GM21423 (cell line): ENCODE data around the gene CLEC2D.
"Not testable (repeated sequence)": the region's sequence is repeated elsewhere in the genome, so short reads cannot be mapped to it uniquely, and the experiment has no call there.

Experiments
- ATAC-seq: cut with Tn5 transposase; IDR thresholded peaks from one replicate; pipeline ENCODE4 v1.9.1; 2021; ENCODE audit warnings: mild to moderate bottlenecking, moderate library complexity; ENCODE audit not compliant: unreplicated experiment

The CLEC2D gene

DNA sequence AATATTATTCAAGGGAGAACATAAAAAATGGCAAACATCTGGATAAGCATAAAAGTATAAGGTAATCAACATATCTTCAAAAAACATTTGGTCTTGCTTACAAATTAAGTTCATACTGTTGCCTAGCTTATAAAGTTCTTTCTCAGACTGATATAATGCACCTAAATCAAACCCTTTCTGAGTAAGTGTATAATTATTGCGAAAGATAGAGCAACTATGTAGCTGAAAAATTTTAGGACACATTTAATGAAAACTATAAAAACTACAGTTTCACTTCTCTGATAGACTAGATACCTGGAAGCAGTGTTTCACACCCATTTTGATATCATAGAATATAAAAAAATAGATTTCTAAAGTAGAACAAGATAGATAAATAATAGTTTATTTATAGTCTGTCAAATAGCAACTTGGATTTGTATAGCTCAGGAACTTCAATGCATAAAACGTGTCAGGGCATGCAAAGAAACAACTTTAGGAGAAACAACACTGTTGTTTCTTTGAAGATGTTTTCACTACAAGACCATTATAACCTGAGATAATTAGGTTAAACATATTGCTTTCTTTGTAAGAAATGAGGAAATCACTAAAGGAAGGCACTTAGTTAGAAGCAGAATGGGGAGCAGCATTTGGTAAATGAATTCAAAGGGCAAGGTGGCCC lies 55.8 kb downstream of the CLEC2D start:
- no peak for ATAC-seq

DNA sequence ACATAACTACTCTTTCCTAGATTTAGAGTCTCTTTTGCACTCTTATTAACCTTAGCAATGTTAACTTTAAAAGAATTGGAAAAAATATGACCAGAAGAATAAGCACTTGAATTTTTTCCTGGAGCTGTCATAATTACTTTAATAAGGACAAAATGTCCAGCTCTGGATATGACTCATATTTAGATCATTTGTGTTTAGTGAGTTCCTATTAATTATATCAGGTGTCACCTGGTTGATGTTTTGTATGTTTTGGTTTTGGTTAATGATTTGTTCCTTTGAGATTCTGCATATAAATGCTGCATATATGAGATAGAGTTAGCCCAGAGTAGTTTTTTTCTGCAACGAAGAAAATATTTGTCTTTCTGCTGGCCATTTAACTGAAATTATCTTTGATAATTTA lies 58.3 kb downstream of the CLEC2D start:
- ATAC-seq, result no peak

DNA sequence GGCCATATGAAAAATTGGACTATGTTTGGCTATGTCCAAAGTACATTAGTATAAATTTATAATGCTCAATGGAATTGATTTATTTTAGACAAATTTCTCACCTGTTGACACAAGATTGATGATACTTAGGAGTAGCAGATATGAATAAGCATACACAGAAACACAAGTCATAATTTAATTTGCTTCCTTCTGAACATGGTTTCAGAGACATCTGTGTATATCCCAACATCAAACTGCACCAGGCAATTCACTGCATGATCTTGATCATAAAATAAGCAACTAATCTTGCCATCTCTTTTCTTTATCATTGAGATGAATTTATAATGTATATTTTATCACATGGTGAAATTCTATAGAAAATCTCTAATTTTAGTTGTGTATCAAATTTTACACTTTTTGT lies 59.6 kb downstream of the CLEC2D start:
- no peak for ATAC-seq

DNA sequence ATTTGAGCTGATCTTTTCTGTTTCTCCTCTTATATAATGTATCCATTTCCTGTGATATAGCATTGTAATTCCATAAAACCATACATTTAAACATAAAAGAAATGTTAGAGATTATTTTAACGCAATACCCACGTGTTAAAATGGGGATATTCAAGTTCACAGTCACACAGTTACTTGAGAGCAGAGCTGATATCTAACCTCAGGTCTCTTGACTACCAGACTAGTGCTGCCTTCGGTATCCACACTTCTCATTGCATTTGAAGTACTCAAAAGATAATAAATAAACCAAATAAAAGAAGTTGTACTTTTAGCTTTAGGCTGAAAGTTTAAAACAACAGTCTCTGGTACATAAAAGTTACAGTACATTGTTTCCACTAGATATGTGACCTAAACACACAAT lies 60.5 kb downstream of the CLEC2D start:
- no peak for ATAC-seq

DNA sequence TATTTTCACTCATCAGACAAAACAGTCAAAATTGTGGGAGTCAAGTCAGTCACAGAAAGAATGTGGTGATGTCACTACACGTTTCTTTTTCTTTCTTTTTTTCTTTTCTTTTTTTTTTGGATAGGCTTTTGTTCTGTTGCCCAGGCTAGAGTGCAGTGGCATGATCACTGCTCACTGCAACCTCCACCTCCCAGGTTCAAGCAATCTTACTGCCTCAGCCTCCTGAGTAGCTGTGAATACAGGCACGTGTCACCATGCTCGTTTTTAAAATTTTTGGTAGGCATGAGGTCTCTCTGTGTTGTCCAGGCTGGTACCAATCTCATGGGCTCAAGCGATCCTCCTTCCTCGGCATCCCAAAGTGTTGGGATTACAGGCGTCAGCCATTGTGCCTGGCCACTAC lies 61.1 kb downstream of the CLEC2D start:
- no peak for ATAC-seq

DNA sequence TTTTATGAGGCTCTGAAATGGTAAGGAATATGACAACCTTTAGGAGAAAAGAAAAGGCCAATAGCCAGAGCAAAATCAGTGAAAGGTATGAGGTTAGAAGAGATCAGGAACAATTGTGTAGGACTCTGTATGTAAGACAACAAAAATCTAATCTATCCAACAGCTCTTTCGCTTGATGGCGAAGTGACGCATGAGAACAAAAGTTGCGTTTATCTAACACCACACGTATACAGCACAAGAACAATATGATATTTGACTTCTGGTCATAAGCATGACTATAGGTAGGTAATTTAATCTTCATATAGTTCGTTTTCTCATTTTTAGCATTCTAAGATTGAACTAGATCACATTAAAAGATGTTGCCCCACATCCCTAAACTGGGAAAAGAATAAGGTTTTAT lies 61.9 kb downstream of the CLEC2D start:
- no peak for ATAC-seq

DNA sequence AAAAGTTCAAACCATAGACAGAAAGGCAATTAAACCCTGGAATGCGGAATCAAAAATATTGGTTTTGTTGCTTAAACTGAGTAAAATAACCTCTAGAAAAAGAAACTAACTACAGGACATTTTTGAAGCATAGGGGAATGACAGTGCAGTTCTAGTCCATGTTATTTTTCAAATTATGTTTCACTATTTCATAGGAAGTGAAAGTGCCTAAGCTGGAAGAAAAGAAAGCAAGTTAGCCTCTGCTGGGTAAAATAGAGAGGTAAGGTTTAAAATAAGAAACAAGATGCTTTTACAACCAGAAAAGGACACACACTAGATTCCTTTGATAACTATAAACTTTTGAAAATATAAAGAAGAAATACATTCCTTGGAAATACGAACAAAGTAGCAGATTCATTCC lies 62.3 kb downstream of the CLEC2D start:
- peak; percentile 31 for ATAC-seq

DNA sequence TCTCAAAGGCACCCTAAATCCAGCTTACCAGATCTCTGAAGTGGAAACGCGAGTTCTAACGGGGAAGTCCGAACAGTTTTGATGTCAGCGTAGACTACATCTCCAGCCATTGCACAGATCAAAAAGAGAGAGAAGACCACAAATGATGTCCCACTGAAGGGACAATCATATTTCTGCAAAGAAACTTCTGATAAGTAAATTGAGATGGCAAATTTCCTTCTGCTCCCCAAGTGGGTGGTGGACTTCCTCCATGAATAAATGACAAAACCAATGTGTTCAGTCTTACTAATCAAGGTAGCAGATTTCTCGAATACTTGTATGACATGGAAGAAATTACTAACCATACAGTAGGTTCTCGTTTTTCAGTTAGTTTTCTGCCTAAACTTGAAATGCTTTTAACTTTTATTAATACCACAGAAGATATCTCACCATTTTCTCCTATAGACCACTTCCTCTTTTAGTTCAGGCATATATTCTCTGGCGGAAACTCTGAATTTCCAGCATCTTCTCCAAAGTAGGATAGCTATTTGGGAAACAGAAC lies 63.5 kb downstream of the CLEC2D start, which contains the start of gene CLECL1:
CLECL1 (minus strand) TSS at position 177 of the 541 bp plus-strand sequence.
- no peak for ATAC-seq

DNA sequence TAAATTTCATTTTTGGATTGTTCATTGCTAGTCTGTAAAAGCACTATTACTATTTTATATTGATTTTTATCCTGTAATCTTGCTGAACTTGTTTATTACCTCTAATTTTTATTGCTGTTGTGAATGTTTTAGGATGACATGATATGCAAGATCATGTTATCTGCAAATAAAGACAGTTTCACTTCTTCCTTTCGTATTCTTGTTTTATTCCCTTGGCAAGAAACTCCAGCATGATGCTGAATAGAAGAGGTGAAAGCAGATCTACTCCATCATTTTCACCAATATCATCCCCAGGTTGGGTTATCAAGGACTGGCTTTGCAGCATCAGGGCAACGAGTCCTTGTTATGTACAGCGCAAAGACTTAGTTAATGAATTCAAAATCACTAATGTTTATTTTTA lies 66.1 kb downstream of the CLEC2D start:
- ATAC-seq, result no peak

DNA sequence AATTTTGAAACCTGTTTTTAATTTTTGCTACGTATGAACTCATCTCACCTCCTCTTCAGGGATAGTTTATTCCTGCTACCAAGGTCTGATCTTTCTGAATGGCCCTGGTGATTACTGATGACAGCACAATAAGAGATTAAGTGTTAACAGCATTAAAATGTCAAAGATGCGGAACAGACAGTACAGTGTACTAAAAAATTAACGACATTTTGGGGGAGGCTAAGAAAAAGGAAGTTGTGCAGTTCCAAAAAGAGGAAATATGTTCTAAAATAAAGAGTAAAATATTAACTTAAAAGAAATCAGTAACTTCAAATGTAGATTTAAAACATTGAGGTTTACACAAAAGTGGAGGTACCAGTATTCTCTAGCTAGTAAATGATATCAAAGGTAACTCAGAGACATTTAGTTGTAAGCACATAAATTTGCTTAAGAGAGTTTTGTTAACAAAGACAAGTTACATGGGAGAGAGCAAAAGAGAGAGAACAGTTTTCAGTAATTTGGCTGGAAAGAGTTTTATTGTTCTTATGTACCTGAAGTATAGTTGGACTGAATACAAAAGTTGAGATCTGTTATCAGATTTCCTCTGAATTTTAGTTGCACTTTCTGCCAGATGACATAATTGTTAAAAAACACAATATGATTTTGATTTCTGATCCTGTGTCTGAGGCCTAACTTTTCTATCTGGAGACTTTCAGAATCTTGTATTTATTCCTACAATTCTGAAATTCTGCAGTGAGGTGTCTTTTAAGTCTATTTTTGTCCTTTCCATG lies 67.6 kb downstream of the CLEC2D start:
- no peak for ATAC-seq

DNA sequence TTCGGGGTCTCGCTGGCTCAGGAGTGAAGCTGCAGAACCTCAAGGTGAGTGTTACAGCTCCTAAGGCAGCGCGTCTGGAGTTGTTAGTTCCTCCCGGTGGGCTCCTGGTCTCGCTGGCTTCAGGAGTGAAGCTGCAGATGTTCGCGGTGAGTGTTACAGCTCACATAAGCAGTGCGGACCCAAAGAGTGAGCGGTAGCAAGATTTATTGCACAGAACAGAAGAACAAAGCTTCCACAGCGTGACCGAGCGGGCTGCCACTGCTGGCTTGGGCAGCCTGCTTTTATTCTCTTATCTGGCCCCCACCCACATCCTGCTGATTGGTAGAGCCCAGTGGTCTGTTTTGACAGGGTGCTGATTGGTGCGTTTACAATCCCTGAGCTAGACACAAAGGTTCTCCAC lies 69.4 kb downstream of the CLEC2D start:
- ATAC-seq, result not testable (repeated sequence)

DNA sequence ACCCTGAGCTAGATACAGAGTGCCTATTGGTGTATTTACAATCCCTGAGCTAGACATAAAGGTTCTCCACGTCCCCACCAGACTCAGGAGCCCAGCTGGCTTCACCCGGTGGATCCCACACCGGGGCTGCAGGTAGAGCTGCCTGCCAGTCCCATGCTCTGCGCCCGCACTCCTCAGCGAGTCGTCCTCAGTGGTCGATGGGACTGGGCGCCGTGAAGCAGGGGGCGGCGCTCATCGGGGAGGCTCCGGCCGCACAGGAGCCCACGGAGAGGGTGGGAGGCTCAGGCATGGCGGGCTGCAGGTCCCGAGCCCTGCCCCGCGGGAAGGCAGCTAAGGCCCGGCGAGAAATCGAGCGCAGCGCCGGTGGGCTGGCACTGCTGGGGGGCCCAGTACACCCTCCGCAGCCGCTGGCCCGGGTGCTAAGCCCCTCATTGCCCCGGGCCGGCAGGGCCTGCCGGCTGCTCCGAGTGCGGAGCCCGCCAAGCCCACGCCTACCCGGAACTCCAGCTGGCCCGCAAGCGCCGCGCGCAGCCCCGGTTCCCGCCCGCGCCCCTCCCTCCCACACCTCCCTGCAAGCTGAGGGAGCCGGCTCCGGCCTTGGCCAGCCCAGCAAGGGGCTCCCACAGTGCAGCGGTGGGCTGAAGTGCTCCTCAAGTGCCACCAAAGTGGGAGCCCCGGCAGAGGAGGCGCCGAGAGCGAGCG lies 70.0 kb downstream of the CLEC2D start:
- not testable (repeated sequence) for ATAC-seq

DNA sequence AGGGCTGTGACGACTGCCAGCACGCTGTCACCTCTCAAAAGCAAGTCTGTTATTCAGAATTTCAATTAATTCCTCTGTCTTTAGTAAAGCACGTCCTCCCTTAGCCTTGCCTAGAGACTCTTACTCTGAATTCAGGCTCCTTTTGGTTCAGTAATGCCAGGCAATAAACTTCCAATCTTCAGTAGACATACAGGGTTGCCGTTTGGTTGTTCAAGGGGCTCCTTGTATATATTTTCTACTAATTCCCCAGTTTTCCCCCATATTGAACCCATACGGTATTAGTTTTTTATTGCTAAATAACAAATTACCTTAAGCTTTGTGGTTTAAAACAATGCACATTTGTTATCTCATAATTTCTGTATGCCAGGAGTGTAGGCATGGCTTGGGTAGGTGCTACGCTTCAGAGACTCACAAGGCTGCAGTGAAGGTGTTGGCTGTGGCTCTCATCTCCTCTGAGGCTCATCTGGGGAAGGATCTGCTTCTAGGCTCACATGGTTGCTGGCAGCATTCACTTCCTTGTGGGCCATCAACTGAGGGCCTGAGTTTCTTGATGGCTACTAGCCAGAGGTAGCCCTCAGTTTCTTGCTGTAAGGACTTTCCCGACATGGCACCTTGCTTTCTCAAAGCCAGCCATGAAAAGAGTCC lies 70.7 kb downstream of the CLEC2D start:
- no peak for ATAC-seq

DNA sequence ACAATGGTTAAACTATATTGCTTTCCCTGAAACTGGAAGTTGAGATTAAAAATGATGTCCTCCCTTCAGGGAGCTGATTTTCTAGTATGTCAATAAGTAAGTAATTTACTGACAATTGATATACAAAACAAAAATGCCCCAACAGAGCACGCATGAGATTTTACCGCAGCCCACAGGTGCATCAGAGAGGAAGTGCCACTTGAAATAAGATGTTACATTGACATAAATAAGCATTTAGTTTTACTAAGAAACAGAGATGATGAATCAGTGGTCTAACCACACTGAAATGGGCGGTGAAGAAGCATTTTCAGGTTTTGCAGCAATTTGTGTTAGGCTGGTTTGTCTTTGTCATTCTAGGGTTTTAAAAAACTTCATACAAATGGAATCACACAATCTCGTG lies 72.2 kb downstream of the CLEC2D start:
- peak; percentile 76 for ATAC-seq

DNA sequence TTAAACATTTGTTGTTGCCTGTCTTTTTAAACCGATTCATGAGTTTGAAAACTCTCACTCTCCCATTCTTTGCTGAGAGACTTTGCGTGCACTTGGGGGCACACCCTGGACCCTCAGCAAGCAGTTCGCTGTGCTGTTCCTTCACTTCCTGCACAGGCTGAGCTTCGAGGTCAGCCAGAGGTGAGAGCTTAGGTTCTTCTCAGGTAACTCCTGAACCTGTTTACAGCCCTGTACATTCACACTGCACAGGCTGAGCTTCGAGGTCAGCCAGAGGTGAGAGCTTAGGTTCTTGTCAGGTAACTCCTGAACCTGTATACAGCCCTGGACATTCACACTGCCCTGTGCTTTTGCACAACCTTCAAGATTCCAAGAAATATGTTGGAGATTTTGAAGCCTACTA lies 73.1 kb downstream of the CLEC2D start:
- ATAC-seq, result peak; percentile 48

DNA sequence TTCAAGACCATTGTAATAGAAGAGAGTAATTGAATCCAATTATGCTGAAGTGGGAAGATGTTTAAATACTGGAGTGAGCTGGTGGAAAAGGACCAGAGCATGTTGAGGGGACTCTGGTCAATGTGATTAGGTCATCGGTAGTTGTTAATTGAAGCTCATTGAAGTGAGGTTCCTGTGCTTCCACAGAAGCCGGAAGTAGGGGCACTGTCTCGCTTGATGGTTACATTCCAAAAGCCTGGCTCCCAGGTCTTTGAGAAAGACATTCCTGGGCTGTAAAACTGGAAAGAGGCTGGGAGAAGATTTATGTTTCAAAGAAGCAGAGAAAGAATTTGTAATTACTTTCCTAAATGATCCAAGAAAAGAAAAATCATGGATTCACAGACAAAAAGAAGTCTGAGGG lies 75.7 kb downstream of the CLEC2D start:
- ATAC-seq, result no peak
